Right lung (tissue), 5 donors: Measurements from ENCODE around the gene CAPS2. TPM values are rescaled to one million over a fixed set of nuclear protein-coding genes. Genes with fewer than 3 reads are reported as not detected.

Experiments
- polyA plus RNA-seq, 5 donors: library from polyadenylated mRNA; unstranded; fragments of 120-200 nt; gene quantifications; one replicate each; pipeline versions ENCODE4 v1.2.1 to v1.2.3, GENCODE V29; 2013; ENCODE audit warnings: inconsistent platforms in 1 of 5, low replicate concordance in 1 of 5; ENCODE audit not compliant: insufficient read length in 5 of 5, insufficient read depth in 1 of 5

Gene CAPS2
- polyA plus RNA-seq, 5 donors, result 4.2 to 10.1 (median 8.2) TPM

Other genes starting within 250 kb of the CAPS2 start
- gene KCNC2, start 120.5 kb downstream of the CAPS2 start, polyA plus RNA-seq, result under 1 TPM; 0.13 to 0.31 (median 0.20) TPM
- under 1 TPM; 0.34 to 0.76 (median 0.54) TPM for gene GLIPR1L1, start 4.3 kb upstream of the CAPS2 start, polyA plus RNA-seq
- gene GLIPR1L2, start 60.8 kb upstream of the CAPS2 start, polyA plus RNA-seq, result 1 to 10 TPM in 4 of 5 donors, under 1 TPM in 1; 0.63 to 3.6 (median 2.2) TPM
- gene GLIPR1, start 150.4 kb upstream of the CAPS2 start, polyA plus RNA-seq, result 10 to 100 TPM; 10.9 to 16.5 (median 15.5) TPM
- gene KRR1, start 181.3 kb upstream of the CAPS2 start, polyA plus RNA-seq, result 100 to 1,000 TPM in 2 of 5 donors, 10 to 100 TPM in 3; 60.1 to 108 (median 95.3) TPM